K562 (cell line): ENCODE data around the gene TPK1. TPM values are rescaled to one million over a fixed set of nuclear protein-coding genes. Genes with fewer than 3 reads are reported as not detected.

Source experiments
- ATAC-seq: fragments of 200-7000 bp; cut with Tn5 transposase; 3 replicates; pipeline ENCODE4 v1.9.1; 2020; ENCODE audit warnings: moderate library complexity
- BruUV-seq: library from RNA; stranded (reverse); fragments of 400-500 nt; replicated peaks from 2 replicates; lab custom pipeline; 2021; lab: Mats Ljungman, UMichigan
- CTCF ChIA-PET: fragments of 300-600 bp; formaldehyde crosslinking; extraction: SDS; loops from one replicate; lab custom pipeline; 2021; ENCODE audit warnings: low intra/inter-chr PET ratio; lab: Yijun Ruan, JAX
- POLR2A ChIA-PET: fragments of 300-600, 350-650 bp; sonication (Branson Sonifier 250); formaldehyde crosslinking; extraction: SDS; loops from one replicate; lab custom pipeline; 2021; ENCODE audit warnings: antibody characterized with exemption, inconsistent platforms; lab: Yijun Ruan, JAX
- DNase-seq, 4 experiments: peaks; one replicate each; pipeline versions ENCODE4 v3.0.0 to v3.0.0-alpha.2; 2011 to 2018; ENCODE audit warnings: low spot score in 3 of 4, mixed read lengths in 3 of 4; ENCODE audit errors: extremely low read depth in 1 of 4
- FAIRE-seq: peaks from 2 replicates; lab custom pipeline; 2011; peaks lifted over from hg19 to GRCh38; lab: Jason Lieb, UNC
- H2AFZ ChIP-seq: 2 replicates; pipeline ENCODE4 v1.6.0; 2011; ENCODE audit warnings: low read depth, low read length, control low read depth, inconsistent platforms
- H3K27ac ChIP-seq: fragments of 200-600 bp; 3 replicates; pipeline ENCODE4 v1.8.0; 2011; ENCODE audit warnings: low read depth, mild to moderate bottlenecking, control low read depth, inconsistent platforms, low read length, moderate library complexity, mixed read lengths; ENCODE audit errors: extremely low read depth
- H3K27me3 ChIP-seq, 2 experiments: fragments of 300-600 bp in 1 of 2; 2 replicates in 1 of 2; 3 replicates in 1 of 2; pipeline versions ENCODE4 v1.6.0 to v1.8.0; 2011; ENCODE audit warnings: inconsistent platforms in 2 of 2, low read length in 2 of 2, mild to moderate bottlenecking in 1 of 2, mixed read lengths in 1 of 2, moderate library complexity in 1 of 2; ENCODE audit not compliant: control insufficient read depth in 2 of 2, insufficient read depth in 2 of 2
- H3K36me3 ChIP-seq: fragments of 300-600 bp; 3 replicates; pipeline ENCODE4 v1.8.0; 2011; ENCODE audit warnings: mild to moderate bottlenecking, low read length, inconsistent platforms; ENCODE audit not compliant: control insufficient read depth, insufficient read depth
- H3K4me1 ChIP-seq, 2 experiments: fragments of 200-600 bp in 1 of 2; replicated peaks in 1 of 2; 2 replicates in 1 of 2; 3 replicates in 1 of 2; pipeline versions ENCODE4 v1.5.1 to v1.8.0; 2011; ENCODE audit warnings: inconsistent platforms in 2 of 2, low read length in 2 of 2, mild to moderate bottlenecking in 1 of 2, mixed read lengths in 1 of 2, moderate library complexity in 1 of 2; ENCODE audit not compliant: control insufficient read depth in 2 of 2, insufficient read depth in 2 of 2
- H3K4me2 ChIP-seq: 2 replicates; pipeline ENCODE4 v1.6.1; 2011; ENCODE audit warnings: low read length, control low read depth, inconsistent platforms, mixed read lengths; ENCODE audit not compliant: insufficient read depth
- H3K4me3 ChIP-seq: fragments of 200-600 bp; sonication (generic), shearing (Covaris generic); 2 replicates; pipeline ENCODE4 v1.5.1; 2016; ENCODE audit warnings: control low read depth, inconsistent platforms
- H3K79me2 ChIP-seq: fragments of 200-600 bp; 3 replicates; pipeline ENCODE4 v1.8.0; 2011; ENCODE audit warnings: low read length, inconsistent platforms; ENCODE audit not compliant: control insufficient read depth, insufficient read depth
- H3K9ac ChIP-seq, 2 experiments: 2 replicates each; pipeline versions ENCODE4 v1.6.0 to v1.6.1; 2011; ENCODE audit warnings: low read depth in 2 of 2, low read length in 2 of 2, control low read depth in 1 of 2, inconsistent platforms in 1 of 2, mild to moderate bottlenecking in 1 of 2, mixed read lengths in 1 of 2; ENCODE audit not compliant: insufficient read depth in 1 of 2
- H3K9me1 ChIP-seq: one replicate; pipeline ENCODE4 v1.6.0; 2011; ENCODE audit warnings: inconsistent platforms, mild to moderate bottlenecking, low read length, moderate library complexity; ENCODE audit not compliant: control insufficient read depth, insufficient read depth
- H3K9me3 ChIP-seq: replicated peaks from 2 replicates; pipeline ENCODE4 v1.5.1; 2011; ENCODE audit warnings: low read depth, low read length, inconsistent platforms; ENCODE audit not compliant: control insufficient read depth, insufficient read depth
- H4K20me1 ChIP-seq: replicated peaks from 2 replicates; pipeline ENCODE4 v1.6.1; 2011; ENCODE audit warnings: low read length, inconsistent platforms, mixed read lengths; ENCODE audit not compliant: control insufficient read depth, insufficient read depth
- EP300 ChIP-seq: IDR thresholded peaks from 2 replicates; pipeline ENCODE4 v1.6.1; 2012; ENCODE audit warnings: low read length, improper control_type of control experiment
- SMAD2 ChIP-seq: fragments of 150-350 bp; IDR thresholded peaks from 2 replicates; pipeline ENCODE4 v1.6.1; 2014; ENCODE audit warnings: low read depth, mild to moderate bottlenecking, low read length
- SRSF3 ChIP-seq: fragments of 200-400 bp; formaldehyde crosslinking; IDR thresholded peaks from 2 replicates; pipeline ENCODE4 v1.6.1; 2016; ENCODE audit warnings: mild to moderate bottlenecking, low read length, moderate library complexity; ENCODE audit not compliant: insufficient read depth
- TRIM24 ChIP-seq, 2 experiments: fragments of 450-650 bp; IDR thresholded peaks; 2 replicates each; pipeline ENCODE4 v1.6.1; 2016
- ZNF551 ChIP-seq: fragments of 250-450 bp; sonication (Bioruptor Pico); IDR thresholded peaks from 2 replicates; pipeline ENCODE4 v1.5.0; 2021; ENCODE audit warnings: mild to moderate bottlenecking, moderate library complexity
- WGBS: fragments of 100-300 bp; shearing (Covaris generic); methylation state at CpG from one replicate; pipeline ENCODE4 v1.1.6; 2016; ENCODE audit warnings: low coverage, mixed read lengths; ENCODE audit not compliant: insufficient coverage; ENCODE audit errors: missing lambda C conversion rate; 5-methylcytosine and 5-hydroxymethylcytosine counted together
- in situ Hi-C: fragments of 300-500 bp; cut with MboI; formaldehyde crosslinking; loops from 4 replicates; pipeline ENCODE4 v1.15.0; 2018; ENCODE audit warnings: inconsistent platforms, mixed read lengths
- intact Hi-C: fragments of 100-400 bp; cut with micrococcal nuclease; formaldehyde crosslinking; loops from 2 replicates; pipeline ENCODE4 v1.14.2; 2022
- polyA plus RNA-seq, 8 experiments: library from polyadenylated mRNA; depleted of rRNA in 4 of 8; stranded (reverse) in 5 of 8; unstranded in 3 of 8; fragments of >200 nt; fragmentation: Nextera tagmentation in 2 of 8; fragmentation: Illumina TruSeq in 1 of 8; extraction: Ambion mirVana in 2 of 8; extraction: Trizol in 1 of 8; gene quantifications; 2 replicates each; pipeline versions ENCODE4 v1.2.1 to v1.2.3, GENCODE V29; 2011 to 2014; ENCODE audit warnings: inconsistent platforms in 1 of 8, missing spikeins in 1 of 8
- total RNA-seq, 7 experiments: library from RNA; depleted of rRNA in 6 of 7; stranded (reverse); fragments of >200 nt in 6 of 7; fragmentation: Illumina TruSeq in 2 of 7; extraction: Trizol in 2 of 7; gene quantifications; 2 replicates each; pipeline versions ENCODE4 v1.2.1 to v1.2.3, GENCODE V29; 2011 to 2021; ENCODE audit warnings: low replicate concordance in 1 of 7
- TF ChIP-seq, protein P1 (sequence below), 2 experiments: fragments of 450-650 bp in 1 of 2; sonication (generic) in 1 of 2; formaldehyde crosslinking in 1 of 2; IDR thresholded peaks in 1 of 2; conservative IDR thresholded peaks in 1 of 2; 2 replicates each; pipeline versions ENCODE4 v1.6.1 to v1.8.1; 2016 to 2023; ENCODE audit warnings: mild to moderate bottlenecking in 2 of 2, moderate library complexity in 2 of 2, inconsistent platforms in 1 of 2, missing genetic modification reagents in 1 of 2

The TPK1 gene
- total and polyA plus RNA-seq, 9 of the 15 experiments (the other 6 are each of a cell fraction or from before 2014, with no cell fraction given), result 5.1 to 16.2 (median 9.2) TPM

DNA sequence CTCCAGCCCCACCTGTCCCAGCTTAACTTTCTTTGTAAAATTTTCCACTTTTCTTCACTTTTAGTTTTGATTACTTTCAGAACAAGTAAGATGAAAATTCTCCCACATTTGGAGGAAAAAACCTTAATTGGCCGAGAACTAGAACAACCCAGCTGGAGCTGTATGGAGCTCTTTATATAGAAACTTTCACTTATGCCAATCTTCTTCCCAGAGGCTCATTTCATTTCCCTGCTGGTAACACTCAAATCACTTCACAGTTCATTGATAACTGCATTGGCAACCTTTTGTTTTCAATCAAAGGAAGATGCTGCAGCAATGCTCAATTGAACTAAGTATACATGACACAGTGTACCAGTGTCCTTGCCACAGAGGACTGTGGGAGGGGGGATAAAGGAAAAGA is 256.2 kb downstream of the TPK1 start:
- no peaks in the 10 kb centered on the region; the same call in 1 of the 2 replicates for H3K9me3 ChIP-seq
- in situ Hi-C loops (no loop called here), intact Hi-C loops (no loop called here)
- no peak for ATAC-seq
- H4K20me1 ChIP-seq, result no peaks in the 10 kb centered on the region
- H3K36me3 ChIP-seq, result no peaks in the 10 kb centered on the region
- H3K4me1 ChIP-seq, result no peaks in the 10 kb centered on the region
- BruUV-seq, result no TSS peak
- H3K27ac ChIP-seq, result no peak overlapping the region
- H3K27me3 ChIP-seq, result no peaks in the 10 kb centered on the region
- 0% methylated on average over 1 of the region's 1 CpG for WGBS
- H3K9ac ChIP-seq, result no peak overlapping the region
- no peak overlapping the region for H3K4me2 ChIP-seq
- no peak for DNase-seq
- H3K9me1 ChIP-seq, result no peaks in the 10 kb centered on the region
- no peak overlapping the region for H2AFZ ChIP-seq
- no peak overlapping the region for H3K4me3 ChIP-seq
- no peak for FAIRE-seq
- no peak for TF ChIP-seq SRSF3
- no peak for TF ChIP-seq TRIM24 (IDR thresholded peaks at IDR 0.05)
- TF ChIP-seq SMAD2, result no peak
- TF ChIP-seq EP300, result no peak
- TF ChIP-seq, protein P1, sequence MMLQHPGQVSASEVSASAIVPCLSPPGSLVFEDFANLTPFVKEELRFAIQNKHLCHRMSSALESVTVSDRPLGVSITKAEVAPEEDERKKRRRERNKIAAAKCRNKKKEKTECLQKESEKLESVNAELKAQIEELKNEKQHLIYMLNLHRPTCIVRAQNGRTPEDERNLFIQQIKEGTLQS (IDR thresholded peaks at IDR 0.05), result no peak
- TF ChIP-seq, protein P1 (CRISPR knock-in tag; conservative IDR thresholded peaks at IDR 0.05), result no peak
- TF ChIP-seq ZNF551, result no peak
- CTCF ChIA-PET, result no interaction called here
- POLR2A ChIA-PET, result no interaction called here
- no peaks in the 10 kb centered on the region for H3K79me2 ChIP-seq
